ENCODE results near the gene APOOL. TPM values are rescaled to one million over a fixed set of nuclear protein-coding genes. Genes with fewer than 3 reads are reported as not detected.
"Not testable (repeated sequence)": the region's sequence is repeated elsewhere in the genome, so short reads cannot be mapped to it uniquely, and the experiment has no call there.

APOOL gene
- total RNA-seq, 1 donor from 2014 or later = 5.3 TPM

DNA sequence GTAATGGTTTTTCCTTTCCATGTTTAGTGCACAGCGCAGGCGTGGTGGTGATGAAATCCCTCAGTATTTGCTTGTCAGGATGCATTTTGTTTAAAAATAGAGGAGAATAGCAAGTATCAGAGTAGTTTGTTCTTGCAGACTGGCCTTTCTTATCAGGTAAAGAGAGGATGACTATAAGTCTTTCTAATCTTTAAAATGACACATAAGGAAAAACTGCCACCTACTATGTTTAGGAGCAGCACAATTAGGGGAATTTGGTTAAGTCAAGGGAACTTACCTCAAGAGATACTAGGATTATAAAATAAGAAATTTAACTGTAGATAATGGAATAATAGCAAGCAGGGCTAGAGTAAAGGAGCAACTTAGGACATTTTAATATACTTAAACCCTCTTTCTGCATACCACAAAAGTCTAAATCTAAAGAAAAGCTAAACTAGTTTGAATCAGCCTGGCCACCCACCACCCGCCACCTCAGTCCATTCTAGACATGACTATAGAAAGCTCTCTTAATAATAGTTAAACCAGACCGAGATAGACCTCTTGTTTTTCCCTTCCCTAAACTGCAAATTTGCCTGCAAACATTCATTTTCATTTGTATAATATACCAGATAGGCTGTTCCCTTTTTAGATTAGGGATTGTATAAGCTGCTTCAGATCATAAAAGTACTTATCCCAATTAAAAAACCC is 62.0 kb downstream of the APOOL start:
- DNase-seq (ENCODE audit: low spot score in 2 of 2) (no peak), FAIRE-seq (no peak)

DNA sequence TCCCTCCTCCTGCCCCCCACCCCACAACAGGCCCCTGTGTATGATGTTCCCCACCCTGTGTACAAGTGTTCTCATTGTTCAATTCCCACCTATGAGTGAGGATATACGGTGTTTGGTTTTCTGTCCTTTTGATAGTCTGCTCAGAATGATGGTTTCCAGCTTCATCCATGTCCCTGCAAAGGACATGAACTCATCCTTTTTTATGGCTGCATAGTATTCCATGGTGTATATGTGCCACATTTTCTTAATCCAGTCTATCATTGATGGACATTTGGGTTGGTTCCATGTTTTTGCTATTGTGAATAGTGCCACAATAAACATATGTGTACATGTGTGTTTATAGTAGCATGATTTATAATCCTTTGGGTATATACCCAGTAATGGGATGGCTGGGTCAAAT is 73.6 kb downstream of the APOOL start:
- not testable (repeated sequence) for FAIRE-seq; DNase-seq (ENCODE audit: low spot score in 2 of 2)

DNA sequence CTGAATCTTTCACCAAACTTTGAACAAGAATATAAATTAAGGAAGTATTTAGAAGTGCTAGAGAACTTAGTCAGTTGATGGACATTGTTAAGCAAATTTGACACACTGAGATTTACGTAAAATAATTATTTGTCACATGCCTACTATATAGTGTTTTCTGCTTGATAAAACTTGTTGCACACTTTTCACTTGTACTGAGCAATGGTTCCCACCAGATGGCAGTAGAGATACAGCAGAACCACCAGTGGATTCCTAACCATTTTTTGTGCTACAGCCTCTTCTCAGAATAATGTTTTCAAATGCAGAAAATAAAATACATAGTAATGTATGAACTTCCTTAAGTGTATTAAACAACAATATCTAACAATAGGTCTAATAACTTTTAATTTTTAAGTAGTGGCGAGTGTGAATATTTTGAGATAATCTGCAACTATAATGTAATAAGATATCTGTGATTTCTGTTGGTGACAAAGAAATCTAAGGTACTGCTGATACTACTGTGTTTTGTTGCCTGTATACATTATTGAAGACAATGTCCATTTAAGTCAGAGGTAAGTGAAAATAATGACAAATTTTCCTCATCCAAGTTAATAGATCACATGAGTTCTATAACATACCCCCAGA is 81.2 kb downstream of the APOOL start:
- FAIRE-seq (peak; percentile 80), DNase-seq (ENCODE audit: low spot score in 2 of 2) (peak; percentile 8 to 9)

DNA sequence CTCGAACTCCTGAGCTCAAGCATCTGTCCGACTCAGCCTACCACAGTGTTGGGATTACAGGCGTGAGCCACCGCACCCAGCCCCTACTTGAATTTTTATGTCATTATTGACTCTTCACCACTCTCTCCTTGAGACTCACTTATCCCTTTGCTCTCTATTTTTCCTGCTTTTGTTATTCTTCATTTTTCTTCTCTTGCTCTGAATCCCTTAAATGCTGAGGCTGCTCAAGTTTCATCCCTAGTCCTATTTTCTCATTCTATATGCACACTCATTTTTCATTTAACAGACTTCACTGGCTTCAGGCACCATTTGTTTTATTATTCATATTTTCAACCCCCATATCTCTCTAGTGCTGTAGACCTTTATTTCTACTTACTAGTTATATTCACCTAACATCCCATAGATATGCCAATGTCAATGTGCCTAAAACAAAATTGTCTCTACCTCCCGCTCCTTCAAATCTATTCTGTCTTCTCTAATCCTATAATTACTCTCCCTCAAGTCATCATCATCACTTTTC is 85.7 kb downstream of the APOOL start:
- DNase-seq (ENCODE audit: low spot score in 2 of 2) (no peak), FAIRE-seq (no peak)

DNA sequence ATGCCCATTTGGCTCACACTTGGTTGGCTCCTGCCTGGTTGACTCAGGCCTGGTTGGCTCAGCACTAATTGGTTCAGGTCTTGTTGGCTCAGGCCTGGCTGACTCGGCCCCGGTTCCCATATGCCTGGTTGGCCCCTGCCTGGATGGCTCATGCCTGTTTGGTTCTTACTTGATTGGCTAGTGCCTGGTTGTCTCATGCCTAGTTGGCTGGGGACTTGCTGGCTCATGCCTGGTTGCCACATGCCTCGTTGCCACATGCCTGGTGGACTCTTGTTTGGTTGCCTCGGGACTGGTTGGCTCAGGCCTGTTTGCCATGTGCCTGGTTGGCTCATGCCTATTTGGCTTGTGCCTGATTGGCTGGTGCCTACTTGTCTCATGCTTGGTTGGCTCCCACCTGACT is 103.7 kb downstream of the APOOL start:
- DNase-seq (ENCODE audit: low spot score in 2 of 2) (no peak), FAIRE-seq (no peak)

DNA sequence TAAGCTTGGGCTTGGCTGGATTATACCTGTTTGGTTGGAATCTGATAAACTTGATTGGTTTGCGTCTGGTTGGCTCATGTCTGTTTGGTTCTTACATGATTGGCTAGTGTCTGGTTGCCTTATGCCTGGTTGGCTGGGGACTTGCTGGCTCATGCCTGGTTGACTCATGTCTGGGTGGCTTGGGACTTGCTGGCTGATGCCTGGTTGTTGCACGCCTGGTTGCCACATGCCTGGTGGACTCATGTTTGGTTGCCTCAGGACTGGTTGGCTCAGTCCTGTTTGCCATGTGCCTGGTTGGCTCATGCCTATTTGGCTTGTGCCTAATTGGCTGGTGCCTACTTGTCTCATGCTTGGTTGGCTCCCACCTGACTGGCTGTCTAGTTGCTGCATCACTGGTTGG is 104.5 kb downstream of the APOOL start:
- DNase-seq (ENCODE audit: low spot score in 2 of 2) = no peak
- FAIRE-seq = no peak

DNA sequence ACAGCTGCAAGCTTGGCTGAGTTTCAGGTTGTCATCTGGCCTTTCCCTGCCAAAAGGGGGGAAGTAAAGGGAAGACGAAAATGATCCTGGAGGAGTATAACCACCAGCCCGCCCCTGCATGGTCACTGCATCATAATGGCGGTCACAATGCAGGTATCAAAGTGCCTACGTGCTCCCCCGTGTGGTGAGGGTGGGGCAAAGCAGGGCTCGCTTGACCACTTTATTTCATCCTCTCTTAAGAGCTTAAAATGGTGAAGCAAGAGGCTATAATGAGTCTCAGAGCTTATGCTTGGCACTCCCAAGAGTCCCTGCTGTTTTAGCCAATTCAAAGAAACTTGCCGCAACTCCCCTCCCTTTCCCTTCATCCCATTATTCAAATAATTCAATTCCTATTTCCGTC is 105.6 kb downstream of the APOOL start:
- no peak for FAIRE-seq
- no peak for DNase-seq (ENCODE audit: low spot score in 2 of 2)

DNA sequence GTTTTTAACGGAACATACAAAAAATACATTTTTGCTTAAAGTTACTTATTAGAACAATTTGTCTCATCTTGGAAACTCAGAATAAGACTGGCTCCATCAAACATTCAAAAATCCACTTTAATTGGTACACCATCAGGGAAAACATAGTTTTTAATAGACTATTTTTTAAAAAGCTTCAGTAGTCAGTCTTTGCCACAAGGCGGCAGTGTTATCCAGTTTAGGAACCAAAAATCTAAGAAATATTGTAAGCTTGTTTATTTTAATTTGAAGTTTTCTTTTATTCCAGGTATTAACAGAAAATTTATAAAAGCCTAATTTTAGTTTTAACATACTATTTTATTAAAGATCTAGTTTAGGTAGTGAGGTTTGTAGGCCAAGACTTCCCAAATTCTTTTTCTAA is 107.7 kb downstream of the APOOL start:
- FAIRE-seq = peak; percentile 73
- no peak for DNase-seq (ENCODE audit: low spot score in 2 of 2)

DNA sequence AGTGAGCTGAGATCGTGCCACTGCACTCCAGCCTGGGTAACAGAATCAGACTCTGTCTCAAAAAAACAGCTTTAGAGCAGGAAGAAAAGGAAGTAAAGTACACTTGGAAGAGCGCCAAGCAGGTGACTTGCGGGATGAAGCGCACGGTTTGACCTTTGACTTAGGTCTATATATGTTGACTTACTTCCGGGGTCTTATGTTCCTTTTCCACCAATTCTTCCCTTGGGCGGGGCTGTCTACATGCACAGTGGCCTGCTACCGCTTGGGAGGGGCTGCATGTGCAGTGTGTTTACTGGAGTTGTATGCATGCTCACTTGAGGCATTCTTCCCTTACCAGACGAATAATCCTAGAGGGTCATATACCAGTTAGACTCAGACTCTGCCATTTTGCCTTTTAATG is 108.6 kb downstream of the APOOL start:
- DNase-seq (ENCODE audit: low spot score in 2 of 2) = no peak
- FAIRE-seq = no peak

DNA sequence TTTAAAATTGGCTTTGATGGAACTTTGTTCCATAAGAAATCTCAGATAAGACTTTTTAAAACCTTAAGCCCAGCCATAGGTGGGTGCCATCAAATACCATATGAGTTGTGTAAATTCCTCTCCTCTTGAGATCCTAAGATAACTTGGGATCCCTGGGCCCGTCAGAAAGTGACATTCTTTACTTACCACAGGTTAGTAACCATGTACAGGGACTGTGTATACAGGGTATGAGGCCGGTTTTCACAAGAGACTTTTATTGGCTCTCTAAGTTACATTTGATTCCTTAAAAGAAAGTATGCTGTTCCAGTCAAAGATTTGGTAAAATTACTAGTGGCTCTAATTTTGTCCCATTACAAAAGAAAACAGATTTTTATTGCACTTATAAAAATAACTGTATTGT is 110.1 kb downstream of the APOOL start:
- FAIRE-seq = no peak

DNA sequence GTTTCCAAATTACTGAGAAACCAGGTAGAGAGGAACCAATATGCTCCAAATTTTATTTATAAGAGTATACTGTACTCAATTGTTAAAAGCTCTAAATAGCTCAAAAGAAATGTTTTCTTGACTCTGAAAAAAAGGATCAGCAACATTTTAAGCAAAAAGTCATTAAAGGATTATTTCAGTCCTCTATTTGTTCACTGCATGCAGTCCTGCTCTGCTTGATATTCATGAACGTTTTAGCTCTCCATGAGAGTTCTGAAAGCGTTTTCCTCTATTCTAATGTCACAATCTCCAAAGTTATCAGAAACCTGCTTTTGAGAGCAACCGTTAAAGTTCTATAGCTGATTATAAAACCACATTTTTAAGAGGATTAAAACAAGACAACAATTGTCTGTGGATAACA is 110.5 kb downstream of the APOOL start:
- DNase-seq (ENCODE audit: low spot score in 2 of 2) (no peak), FAIRE-seq (no peak)

More for the DNA sequence above, 110.1 kb downstream of the APOOL start:
- no peak for DNase-seq (ENCODE audit: low spot score in 2 of 2)

DNA sequence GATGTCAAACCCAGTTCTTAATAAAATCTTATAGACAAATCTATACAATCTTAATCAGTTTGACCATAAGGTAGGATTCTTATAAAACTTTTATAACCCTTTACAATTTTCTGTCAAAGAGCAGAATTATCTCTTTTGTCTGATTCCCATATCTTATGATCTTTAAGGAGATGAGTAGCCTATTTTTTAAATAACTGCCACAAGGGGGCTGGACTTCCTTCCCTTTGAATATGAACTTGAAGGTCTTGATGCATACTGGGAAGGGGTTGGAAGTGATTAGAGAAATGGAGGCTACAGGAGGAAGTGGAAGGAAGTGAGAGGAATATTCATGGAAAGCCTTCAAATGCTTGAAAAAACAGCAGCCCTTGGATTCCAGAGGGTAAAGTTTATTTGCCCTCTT is 111.1 kb downstream of the APOOL start:
- DNase-seq (ENCODE audit: low spot score in 2 of 2) (no peak), FAIRE-seq (no peak)

DNA sequence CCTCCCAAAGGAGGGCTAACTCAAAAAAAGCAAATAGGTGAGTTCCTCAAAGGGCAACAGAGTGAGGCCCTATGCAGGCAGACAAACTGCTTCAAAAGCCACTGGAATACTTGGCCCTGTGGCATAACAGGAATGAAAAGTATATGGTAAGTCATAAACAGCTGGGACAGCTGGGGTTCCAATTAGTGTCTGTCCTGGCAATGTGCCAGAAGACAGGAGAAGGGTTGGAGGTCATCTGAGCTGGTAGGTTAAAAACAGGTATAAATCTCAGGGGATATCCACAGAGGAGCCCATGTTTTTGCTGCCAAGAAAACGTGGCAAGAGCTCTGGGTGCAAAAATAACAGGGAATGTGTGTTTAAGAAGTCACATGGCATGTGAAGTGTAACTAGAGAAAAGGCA is 111.6 kb downstream of the APOOL start:
- DNase-seq (ENCODE audit: low spot score in 2 of 2) (no peak), FAIRE-seq (no peak)

DNA sequence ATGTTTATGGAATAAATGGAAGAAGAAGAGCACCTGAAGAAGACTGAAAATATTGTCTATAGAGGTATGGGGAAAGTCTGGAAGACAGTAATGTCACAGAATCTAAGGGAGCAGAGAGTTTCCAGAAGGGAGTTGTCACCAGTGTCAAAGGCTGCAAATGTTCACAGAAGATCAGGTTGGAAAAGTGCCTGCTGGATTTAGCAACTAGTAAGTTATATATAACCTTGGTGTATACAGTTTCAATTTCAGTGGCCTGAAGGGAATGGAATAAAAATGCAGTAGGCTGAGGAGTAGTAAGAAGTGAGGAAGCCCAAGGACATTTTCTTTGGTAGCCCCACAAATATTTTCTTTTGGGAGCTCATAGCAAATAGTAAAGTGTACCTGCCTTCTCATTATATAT is 132.7 kb downstream of the APOOL start:
- DNase-seq (ENCODE audit: low spot score in 2 of 2) = no peak
- no peak for FAIRE-seq

DNA sequence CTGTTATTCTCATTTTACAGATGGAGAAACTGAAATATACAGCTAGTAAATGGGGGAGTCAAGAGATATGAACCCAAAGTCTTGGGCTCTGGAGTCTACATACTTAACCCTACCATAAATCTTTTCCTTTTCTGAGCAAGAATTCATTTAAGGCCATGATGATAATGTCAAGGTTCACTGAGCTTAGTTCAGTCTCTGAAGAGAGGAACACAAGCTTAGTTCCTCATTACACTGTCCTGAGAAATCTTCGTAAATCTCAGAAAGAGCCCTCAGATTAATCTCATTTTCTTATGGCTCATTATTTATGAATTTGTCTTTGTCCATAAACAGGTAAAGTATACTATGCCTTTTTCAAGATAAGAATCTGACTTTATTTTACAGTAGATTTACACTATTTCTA is 135.7 kb downstream of the APOOL start:
- no peak for FAIRE-seq
- DNase-seq (ENCODE audit: low spot score in 2 of 2) = no peak

DNA sequence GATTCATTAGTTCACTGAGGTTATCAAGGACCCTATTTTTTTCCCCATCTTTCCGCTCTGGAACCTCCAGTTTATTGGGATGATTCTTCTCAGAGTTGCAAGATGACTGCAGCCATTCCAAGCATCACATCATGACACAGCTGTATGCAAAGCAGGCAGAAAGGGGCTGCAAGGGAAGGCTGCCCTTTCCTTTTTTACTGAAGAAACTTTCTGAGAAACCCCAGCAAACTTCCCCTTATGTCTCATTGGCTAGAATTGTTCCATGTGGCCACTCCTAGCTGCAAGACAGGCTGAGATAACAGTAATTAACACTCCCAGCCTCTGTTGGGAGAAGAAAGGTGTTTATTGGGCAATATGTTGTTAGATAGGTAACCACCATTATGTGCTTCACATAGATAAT is 137.3 kb downstream of the APOOL start:
- DNase-seq (ENCODE audit: low spot score in 2 of 2) (no peak), FAIRE-seq (no peak)

Other genes with a start within 250 kb of the APOOL start
- 1.2 TPM for gene SATL1, start 239.9 kb downstream of the APOOL start, total RNA-seq
- gene ZNF711, start 240.1 kb downstream of the APOOL start, total RNA-seq = 102 TPM